SK-N-SH treated with all-trans-retinoic acid at 6 μM for 48 hours (cell line): ENCODE data around the gene PIAS1.
"Not testable (repeated sequence)": the region's sequence is repeated elsewhere in the genome, so short reads cannot be mapped to it uniquely, and the experiment has no call there.

ENCODE experiments used
- ATAC-seq: fragments of 200-7000 bp; cut with Tn5 transposase; 3 replicates; pipeline ENCODE4 v1.9.1; 2020; ENCODE audit warnings: mild to moderate bottlenecking, moderate library complexity
- CSDC2 ChIP-seq: fragments of 250-450 bp; sonication (Bioruptor Pico); IDR thresholded peaks from 2 replicates; pipeline ENCODE4 v1.5.0; 2020; ENCODE audit warnings: mild to moderate bottlenecking, moderate library complexity
- ESRRG ChIP-seq: fragments of 250-450 bp; sonication (Bioruptor Pico); IDR thresholded peaks from 2 replicates; pipeline ENCODE4 v1.6.1; 2021; ENCODE audit warnings: mild to moderate bottlenecking
- GLIS3 ChIP-seq: fragments of 250-450 bp; sonication (Bioruptor Pico); IDR thresholded peaks from 2 replicates; pipeline ENCODE4 v1.5.0; 2020; ENCODE audit warnings: mild to moderate bottlenecking, moderate library complexity
- ISL1 ChIP-seq: fragments of 250-450 bp; sonication (Bioruptor Pico); IDR thresholded peaks from 2 replicates; pipeline ENCODE4 v2.1.2; 2022; ENCODE audit warnings: mild to moderate bottlenecking, moderate library complexity
- OSR1 ChIP-seq: fragments of 250-450 bp; sonication (Bioruptor Pico); IDR thresholded peaks from 2 replicates; pipeline ENCODE4 v1.8.0; 2022; ENCODE audit warnings: moderate library complexity, mild to moderate bottlenecking, inconsistent platforms
- PPARA ChIP-seq: fragments of 250-450 bp; sonication (Bioruptor Pico); IDR thresholded peaks from 2 replicates; pipeline ENCODE4 v1.5.0; 2020; ENCODE audit warnings: mild to moderate bottlenecking, borderline replicate concordance
- RARB ChIP-seq: fragments of 250-450 bp; sonication (Bioruptor Pico); IDR thresholded peaks from 2 replicates; pipeline ENCODE4 v1.8.0; 2021; ENCODE audit warnings: mild to moderate bottlenecking, moderate library complexity
- SNAI2 ChIP-seq: fragments of 250-450 bp; sonication (Bioruptor Pico); IDR thresholded peaks from 2 replicates; pipeline ENCODE4 v1.5.0; 2020; ENCODE audit warnings: mild to moderate bottlenecking, moderate library complexity
- TCF4 ChIP-seq: fragments of 250-450 bp; sonication (Bioruptor Pico); IDR thresholded peaks from 2 replicates; pipeline ENCODE4 v1.8.0; 2021; ENCODE audit warnings: mild to moderate bottlenecking, moderate library complexity, borderline replicate concordance
- TOX ChIP-seq: fragments of 250-450 bp; sonication (Bioruptor Pico); IDR thresholded peaks from 2 replicates; pipeline ENCODE4 v1.8.0; 2021; ENCODE audit warnings: mild to moderate bottlenecking, moderate library complexity, borderline replicate concordance
- ZC3H10 ChIP-seq: fragments of 250-450 bp; sonication (Bioruptor Pico); IDR thresholded peaks from 2 replicates; pipeline ENCODE4 v1.5.1; 2021; ENCODE audit warnings: mild to moderate bottlenecking, moderate library complexity
- ZFP3 ChIP-seq: fragments of 250-450 bp; sonication (Bioruptor Pico); IDR thresholded peaks from 2 replicates; pipeline ENCODE4 v1.5.0; 2020; ENCODE audit warnings: mild to moderate bottlenecking, moderate library complexity
- ZNF565 ChIP-seq: fragments of 450-650 bp; formaldehyde crosslinking; conservative IDR thresholded peaks from 2 replicates; pipeline ENCODE4 v1.5.0; 2020; ENCODE audit warnings: low read depth, mild to moderate bottlenecking, moderate library complexity
- ZNF70 ChIP-seq: fragments of 450-650 bp; formaldehyde crosslinking; IDR thresholded peaks from 2 replicates; pipeline ENCODE4 v1.5.0; 2020; ENCODE audit warnings: mild to moderate bottlenecking, moderate library complexity
- ZNF8 ChIP-seq: fragments of 450-650 bp; formaldehyde crosslinking; IDR thresholded peaks from 2 replicates; pipeline ENCODE4 v1.5.0; 2020; ENCODE audit warnings: mild to moderate bottlenecking, moderate library complexity
- TF ChIP-seq, protein P1 (sequence below): fragments of 250-450 bp; sonication (Bioruptor Pico); IDR thresholded peaks from 2 replicates; pipeline ENCODE4 v1.5.0; 2020; ENCODE audit warnings: mild to moderate bottlenecking, moderate library complexity
- TF ChIP-seq, protein P2 (sequence below): fragments of 250-450 bp; sonication (Bioruptor Pico); IDR thresholded peaks from 2 replicates; pipeline ENCODE4 v1.8.0; 2021; ENCODE audit warnings: low read depth, mild to moderate bottlenecking, moderate library complexity, borderline replicate concordance
- TF ChIP-seq, protein P3 (sequence below): fragments of 250-450 bp; sonication (Bioruptor Pico); IDR thresholded peaks from 2 replicates; pipeline ENCODE4 v1.5.1; 2020; ENCODE audit warnings: low read depth, mild to moderate bottlenecking, moderate library complexity

PIAS1 gene

DNA sequence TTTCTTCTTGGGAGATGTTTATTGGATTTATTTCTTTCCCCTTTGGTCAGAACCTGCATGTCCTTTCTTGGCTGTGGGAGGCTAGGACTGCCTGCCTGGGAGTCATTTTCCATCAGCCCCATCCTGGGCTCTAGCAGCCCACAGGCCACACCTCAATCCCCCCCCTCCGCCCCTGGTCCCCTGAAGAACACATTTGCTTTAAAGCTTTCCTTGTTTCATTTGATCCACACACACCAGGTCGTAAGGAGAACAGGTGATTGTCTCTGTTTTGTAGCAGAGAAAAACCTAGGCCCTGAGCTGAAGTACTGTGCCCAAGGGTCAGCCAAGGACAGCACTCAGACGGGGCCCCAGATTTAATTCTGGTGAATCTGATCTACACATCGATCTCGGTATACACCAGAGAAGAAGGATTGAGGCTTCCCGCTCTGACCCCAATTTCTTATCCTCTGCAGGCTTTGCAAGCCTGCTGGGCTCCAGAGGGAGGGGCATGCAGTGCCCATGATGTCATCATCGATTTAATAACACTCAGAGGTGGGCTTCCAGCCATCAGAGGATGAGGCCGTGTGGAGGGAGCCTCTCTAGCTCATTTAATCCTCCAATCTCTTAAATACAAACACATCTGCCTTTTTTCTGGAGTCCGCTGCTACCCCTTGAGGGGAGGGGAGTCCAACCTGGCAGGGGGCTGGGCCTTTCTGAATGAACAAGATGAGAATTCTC is 177.1 kb downstream of the PIAS1 start (continued):
- TF ChIP-seq, protein P1, sequence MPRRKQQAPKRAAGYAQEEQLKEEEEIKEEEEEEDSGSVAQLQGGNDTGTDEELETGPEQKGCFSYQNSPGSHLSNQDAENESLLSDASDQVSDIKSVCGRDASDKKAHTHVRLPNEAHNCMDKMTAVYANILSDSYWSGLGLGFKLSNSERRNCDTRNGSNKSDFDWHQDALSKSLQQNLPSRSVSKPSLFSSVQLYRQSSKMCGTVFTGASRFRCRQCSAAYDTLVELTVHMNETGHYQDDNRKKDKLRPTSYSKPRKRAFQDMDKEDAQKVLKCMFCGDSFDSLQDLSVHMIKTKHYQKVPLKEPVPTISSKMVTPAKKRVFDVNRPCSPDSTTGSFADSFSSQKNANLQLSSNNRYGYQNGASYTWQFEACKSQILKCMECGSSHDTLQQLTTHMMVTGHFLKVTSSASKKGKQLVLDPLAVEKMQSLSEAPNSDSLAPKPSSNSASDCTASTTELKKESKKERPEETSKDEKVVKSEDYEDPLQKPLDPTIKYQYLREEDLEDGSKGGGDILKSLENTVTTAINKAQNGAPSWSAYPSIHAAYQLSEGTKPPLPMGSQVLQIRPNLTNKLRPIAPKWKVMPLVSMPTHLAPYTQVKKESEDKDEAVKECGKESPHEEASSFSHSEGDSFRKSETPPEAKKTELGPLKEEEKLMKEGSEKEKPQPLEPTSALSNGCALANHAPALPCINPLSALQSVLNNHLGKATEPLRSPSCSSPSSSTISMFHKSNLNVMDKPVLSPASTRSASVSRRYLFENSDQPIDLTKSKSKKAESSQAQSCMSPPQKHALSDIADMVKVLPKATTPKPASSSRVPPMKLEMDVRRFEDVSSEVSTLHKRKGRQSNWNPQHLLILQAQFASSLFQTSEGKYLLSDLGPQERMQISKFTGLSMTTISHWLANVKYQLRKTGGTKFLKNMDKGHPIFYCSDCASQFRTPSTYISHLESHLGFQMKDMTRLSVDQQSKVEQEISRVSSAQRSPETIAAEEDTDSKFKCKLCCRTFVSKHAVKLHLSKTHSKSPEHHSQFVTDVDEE, result no peak
- TF ChIP-seq, protein P2, sequence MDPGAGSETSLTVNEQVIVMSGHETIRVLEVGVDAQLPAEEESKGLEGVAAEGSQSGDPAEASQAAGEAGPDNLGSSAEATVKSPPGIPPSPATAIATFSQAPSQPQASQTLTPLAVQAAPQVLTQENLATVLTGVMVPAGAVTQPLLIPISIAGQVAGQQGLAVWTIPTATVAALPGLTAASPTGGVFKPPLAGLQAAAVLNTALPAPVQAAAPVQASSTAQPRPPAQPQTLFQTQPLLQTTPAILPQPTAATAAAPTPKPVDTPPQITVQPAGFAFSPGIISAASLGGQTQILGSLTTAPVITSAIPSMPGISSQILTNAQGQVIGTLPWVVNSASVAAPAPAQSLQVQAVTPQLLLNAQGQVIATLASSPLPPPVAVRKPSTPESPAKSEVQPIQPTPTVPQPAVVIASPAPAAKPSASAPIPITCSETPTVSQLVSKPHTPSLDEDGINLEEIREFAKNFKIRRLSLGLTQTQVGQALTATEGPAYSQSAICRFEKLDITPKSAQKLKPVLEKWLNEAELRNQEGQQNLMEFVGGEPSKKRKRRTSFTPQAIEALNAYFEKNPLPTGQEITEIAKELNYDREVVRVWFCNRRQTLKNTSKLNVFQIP (CRISPR knock-in tag), result no peak
- no peak for TF ChIP-seq TCF4 (CRISPR knock-in tag)
- TF ChIP-seq, all 23 proteins: peak for 0

DNA sequence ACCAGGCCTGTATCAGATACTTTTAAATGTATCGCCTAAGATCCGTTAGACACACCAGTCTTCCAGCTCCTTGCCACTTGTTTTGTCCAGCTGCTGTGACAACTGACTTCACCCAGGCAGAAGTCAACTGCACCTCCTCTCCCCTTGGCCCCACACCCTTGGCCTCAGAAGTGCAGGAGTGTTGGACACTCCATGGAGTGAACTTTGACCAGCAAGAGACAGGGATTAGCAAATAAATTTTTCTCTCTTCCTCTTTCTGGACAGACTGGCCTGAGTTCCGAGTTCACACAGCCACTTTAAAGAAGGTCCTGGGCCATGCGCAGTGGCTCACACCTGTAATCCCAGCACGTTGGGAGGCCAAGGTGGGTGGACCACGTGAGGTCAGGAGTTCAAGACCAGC is 178.3 kb downstream of the PIAS1 start:
- TF ChIP-seq ISL1, result no peak
- TF ChIP-seq, protein P3, sequence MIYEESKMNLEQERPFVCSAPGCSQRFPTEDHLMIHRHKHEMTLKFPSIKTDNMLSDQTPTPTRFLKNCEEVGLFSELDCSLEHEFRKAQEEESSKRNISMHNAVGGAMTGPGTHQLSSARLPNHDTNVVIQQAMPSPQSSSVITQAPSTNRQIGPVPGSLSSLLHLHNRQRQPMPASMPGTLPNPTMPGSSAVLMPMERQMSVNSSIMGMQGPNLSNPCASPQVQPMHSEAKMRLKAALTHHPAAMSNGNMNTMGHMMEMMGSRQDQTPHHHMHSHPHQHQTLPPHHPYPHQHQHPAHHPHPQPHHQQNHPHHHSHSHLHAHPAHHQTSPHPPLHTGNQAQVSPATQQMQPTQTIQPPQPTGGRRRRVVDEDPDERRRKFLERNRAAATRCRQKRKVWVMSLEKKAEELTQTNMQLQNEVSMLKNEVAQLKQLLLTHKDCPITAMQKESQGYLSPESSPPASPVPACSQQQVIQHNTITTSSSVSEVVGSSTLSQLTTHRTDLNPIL, result no peak
- no peak for TF ChIP-seq SNAI2
- TF ChIP-seq, protein P2 (CRISPR knock-in tag), result no peak
- TF ChIP-seq CSDC2 (CRISPR knock-in tag), result no peak
- ATAC-seq, result no peak

DNA sequence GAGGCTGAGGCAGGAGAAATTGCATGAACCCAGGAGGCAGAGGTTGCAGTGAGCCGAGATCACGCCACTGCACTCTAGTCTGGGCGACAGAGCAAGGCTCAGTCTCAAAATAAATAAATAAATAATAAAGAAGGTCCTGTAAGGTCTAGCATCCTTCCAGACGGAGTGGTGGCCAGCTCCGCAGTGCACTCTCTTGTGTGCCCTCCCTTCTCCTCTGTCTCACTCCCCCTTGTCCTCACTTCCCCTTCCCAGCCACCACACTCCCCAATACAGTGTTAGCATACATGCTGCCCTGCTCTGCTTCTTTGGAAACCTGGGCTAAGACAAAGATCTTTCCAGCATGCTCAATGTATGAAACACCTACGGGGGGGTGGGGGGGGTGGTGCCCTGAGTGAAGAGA is 178.8 kb downstream of the PIAS1 start:
- ATAC-seq, result no peak
- TF ChIP-seq, protein P2 (CRISPR knock-in tag), result no peak

DNA sequence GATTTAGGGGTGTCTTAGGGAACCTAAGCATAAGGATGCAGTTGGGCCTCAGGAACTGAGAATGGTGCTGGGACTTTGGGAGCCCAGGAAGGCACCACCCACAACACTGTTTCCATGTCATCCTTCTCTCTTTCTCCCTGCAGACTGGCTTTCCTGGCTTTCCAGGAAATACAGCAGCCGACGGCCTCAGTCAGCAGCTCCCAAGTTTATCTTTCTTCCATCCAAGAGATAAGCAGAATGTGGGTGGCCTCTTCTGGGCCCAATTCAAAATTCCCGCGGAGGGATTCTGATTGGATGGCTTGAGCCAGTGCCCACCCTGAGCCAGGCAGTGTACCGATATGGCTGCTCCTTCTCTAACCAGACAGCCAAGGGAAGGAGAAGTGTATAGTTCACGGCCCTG is 179.9 kb downstream of the PIAS1 start:
- no peak for ATAC-seq
- TF ChIP-seq SNAI2 (no peak), ZNF8 (CRISPR knock-in tag) (no peak), ZC3H10 (no peak), OSR1 (no peak), GLIS3 (no peak), ZFP3 (CRISPR knock-in tag) (no peak), CSDC2 (CRISPR knock-in tag) (no peak), ESRRG (CRISPR knock-in tag) (no peak), RARB (no peak), TOX (CRISPR knock-in tag) (no peak), TCF4 (CRISPR knock-in tag) (no peak), ZNF70 (CRISPR knock-in tag) (no peak), PPARA (CRISPR knock-in tag) (no peak), ZNF565 (CRISPR knock-in tag) (no peak)
- TF ChIP-seq, protein P3, result no peak
- TF ChIP-seq, protein P2 (CRISPR knock-in tag), result no peak

DNA sequence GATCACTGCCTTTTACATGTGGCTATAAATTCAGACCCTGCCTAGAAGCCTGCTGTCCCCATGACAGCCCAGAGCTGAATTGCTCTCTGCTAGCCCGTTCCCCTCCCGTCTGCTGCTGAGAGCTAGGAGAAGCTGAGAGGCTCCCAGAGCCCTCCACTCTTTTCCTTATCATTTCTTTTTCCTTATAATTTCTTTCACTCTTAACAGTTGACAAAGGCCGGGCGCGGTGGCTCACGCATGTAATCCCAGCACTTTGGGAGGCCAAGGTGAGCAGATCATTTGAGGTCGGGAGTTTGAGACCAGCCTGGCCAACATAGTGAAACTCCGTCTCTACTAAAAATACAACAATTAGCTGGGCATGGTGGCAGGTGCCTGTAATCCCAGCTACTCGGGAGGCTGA is 180.4 kb downstream of the PIAS1 start:
- not testable (repeated sequence) for ATAC-seq
